Spleen (tissue), 7 donors: Measurements from ENCODE around the gene GDPD2.

Experiments
- POLR2AphosphoS5 ChIP-seq, 3 donors: sonication (generic); formaldehyde crosslinking; IDR thresholded peaks; one replicate each; pipeline ENCODE4 v1.5.1; 2017; ENCODE audit warnings: antibody characterized with exemption in 3 of 3
- TF ChIP-seq, protein P1 (sequence below), 11 experiments: fragments of 200-600 bp in 7 of 11; fragments of 450-650 bp in 4 of 11; sonication (generic) in 4 of 11; IDR thresholded peaks in 8 of 11; conservative IDR thresholded peaks in 3 of 11; 1 replicate in 7 of 11; 2 replicates in 4 of 11; pipeline versions ENCODE4 v1.4.0 to v1.8.0; 2016 to 2021; ENCODE audit warnings: antibody characterized with exemption in 11 of 11, inconsistent platforms in 4 of 11, mild to moderate bottlenecking in 1 of 11
- donor health status: DM: no; HTN: no; CAD: no; lungs with moderate emphysema.
- donor health status: DM: no; HTN: no; CAD: no.
- donor health status: DM: no; HTN: no; CAD: no.

DNA sequence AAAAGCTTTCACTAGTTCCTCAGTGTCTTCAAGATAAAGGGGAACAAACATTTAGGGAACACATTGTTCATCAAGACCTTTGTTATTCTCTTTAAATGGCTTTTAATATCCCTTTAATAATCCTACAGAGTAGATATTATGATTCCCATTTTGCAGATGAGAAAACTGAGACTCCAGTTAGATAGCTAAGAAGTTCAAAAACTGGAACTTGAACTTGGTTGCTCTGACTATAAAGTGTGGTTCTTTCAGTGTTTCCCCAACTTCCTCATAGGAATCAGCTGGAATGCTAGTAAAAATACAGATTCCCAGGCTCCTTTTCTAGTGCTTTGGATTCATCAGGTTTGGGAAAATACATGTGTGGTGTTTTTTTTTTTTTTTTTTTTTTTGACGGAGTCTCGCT is 59.2 kb downstream of the GDPD2 start:
- TF ChIP-seq, protein P1, sequence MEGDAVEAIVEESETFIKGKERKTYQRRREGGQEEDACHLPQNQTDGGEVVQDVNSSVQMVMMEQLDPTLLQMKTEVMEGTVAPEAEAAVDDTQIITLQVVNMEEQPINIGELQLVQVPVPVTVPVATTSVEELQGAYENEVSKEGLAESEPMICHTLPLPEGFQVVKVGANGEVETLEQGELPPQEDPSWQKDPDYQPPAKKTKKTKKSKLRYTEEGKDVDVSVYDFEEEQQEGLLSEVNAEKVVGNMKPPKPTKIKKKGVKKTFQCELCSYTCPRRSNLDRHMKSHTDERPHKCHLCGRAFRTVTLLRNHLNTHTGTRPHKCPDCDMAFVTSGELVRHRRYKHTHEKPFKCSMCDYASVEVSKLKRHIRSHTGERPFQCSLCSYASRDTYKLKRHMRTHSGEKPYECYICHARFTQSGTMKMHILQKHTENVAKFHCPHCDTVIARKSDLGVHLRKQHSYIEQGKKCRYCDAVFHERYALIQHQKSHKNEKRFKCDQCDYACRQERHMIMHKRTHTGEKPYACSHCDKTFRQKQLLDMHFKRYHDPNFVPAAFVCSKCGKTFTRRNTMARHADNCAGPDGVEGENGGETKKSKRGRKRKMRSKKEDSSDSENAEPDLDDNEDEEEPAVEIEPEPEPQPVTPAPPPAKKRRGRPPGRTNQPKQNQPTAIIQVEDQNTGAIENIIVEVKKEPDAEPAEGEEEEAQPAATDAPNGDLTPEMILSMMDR (IDR thresholded peaks at IDR 0.05 in 8 of 11, conservative IDR thresholded peaks at IDR 0.05 in 3 of 11), result no peak
- no peak for TF ChIP-seq POLR2AphosphoS5 (IDR thresholded peaks at IDR 0.05)
